HCT116 (cell line): ENCODE results near the gene DCHS1.

Experiments used
- CTCF ChIP-seq, 3 experiments: fragments of 200-600 bp in 1 of 3; sonication (generic) in 1 of 3; IDR thresholded peaks in 2 of 3; conservative IDR thresholded peaks in 1 of 3; 2 replicates each; pipeline ENCODE4 v1.5.1; 2012 to 2017; ENCODE audit warnings: low read depth in 2 of 3, low read length in 2 of 3, antibody characterized with exemption in 1 of 3, borderline replicate concordance in 1 of 3, control low read depth in 1 of 3, mild to moderate bottlenecking in 1 of 3, mixed read lengths in 1 of 3, mixed run types in 1 of 3, moderate library complexity in 1 of 3; ENCODE audit not compliant: insufficient read depth in 1 of 3
- REST ChIP-seq: IDR thresholded peaks from 2 replicates; pipeline ENCODE4 v1.6.1; 2012; ENCODE audit warnings: low read depth

DNA sequence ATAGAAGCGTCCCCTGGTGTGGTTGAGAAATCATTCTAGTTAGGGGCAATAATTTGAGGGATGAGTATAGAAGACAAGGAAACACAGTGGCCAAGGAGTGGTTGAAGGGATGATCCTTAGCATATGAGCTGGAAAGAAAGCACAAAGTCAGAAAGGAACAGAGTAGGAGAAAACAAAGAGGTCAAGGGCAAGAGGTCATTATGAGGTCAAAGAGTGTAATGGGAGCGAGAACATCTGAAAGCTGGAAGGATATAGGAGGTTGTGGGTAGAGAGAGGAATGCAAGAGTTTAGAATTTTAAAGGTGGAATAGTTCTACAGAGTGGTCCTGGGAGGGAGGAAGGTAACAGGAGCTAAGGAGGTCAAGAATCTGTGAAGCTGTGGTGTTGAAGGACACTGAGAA, 2.0 kb downstream of the DCHS1 start:
- TF ChIP-seq REST (no peak), CTCF (IDR thresholded peaks at IDR 0.05 in 2 of 3, conservative IDR thresholded peaks at IDR 0.05 in 1 of 3; ENCODE audit: borderline replicate concordance in 1 of 3, insufficient read depth in 1 of 3, low read depth in 2 of 3, low read length in 2 of 3) (no peak)
